Esophagus squamous epithelium (tissue), 4 donors: Measurements from ENCODE around the gene NT5DC4.

ENCODE experiments used
- POLR2A ChIP-seq, 4 donors: fragments of 450-650 bp; IDR thresholded peaks; one replicate each; pipeline ENCODE4 v1.6.1; 2017; ENCODE audit warnings: antibody characterized with exemption in 4 of 4, mild to moderate bottlenecking in 4 of 4, moderate library complexity in 3 of 4
- TF ChIP-seq, protein P1 (sequence below), 6 experiments: fragments of 450-650 bp in 4 of 6; fragments of 200-600 bp in 2 of 6; sonication (generic) in 2 of 6; IDR thresholded peaks; one replicate each; pipeline ENCODE4 v1.5.1; 2016 to 2019; ENCODE audit warnings: antibody characterized with exemption in 6 of 6, mild to moderate bottlenecking in 4 of 6, moderate library complexity in 4 of 6

DNA sequence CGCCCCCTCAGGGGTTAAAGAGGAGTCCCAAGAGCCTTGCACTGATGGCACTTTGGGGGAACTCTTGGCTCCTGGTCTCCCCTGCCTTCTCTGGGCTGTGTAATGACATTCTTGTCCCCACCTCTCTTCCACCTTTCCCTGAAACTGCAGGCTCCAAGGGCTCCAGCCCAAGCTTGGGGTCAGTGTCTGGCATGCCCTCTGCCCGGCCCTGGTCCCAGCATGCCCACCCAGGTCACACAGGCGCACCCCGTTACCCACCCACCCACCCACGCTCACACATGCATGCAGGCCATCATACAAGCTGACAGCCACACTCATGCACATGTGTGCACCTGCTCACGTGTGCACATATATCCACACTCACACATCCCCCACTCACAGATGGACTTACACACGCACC, 6.9 kb upstream of the NT5DC4 start:
- TF ChIP-seq, protein P1, sequence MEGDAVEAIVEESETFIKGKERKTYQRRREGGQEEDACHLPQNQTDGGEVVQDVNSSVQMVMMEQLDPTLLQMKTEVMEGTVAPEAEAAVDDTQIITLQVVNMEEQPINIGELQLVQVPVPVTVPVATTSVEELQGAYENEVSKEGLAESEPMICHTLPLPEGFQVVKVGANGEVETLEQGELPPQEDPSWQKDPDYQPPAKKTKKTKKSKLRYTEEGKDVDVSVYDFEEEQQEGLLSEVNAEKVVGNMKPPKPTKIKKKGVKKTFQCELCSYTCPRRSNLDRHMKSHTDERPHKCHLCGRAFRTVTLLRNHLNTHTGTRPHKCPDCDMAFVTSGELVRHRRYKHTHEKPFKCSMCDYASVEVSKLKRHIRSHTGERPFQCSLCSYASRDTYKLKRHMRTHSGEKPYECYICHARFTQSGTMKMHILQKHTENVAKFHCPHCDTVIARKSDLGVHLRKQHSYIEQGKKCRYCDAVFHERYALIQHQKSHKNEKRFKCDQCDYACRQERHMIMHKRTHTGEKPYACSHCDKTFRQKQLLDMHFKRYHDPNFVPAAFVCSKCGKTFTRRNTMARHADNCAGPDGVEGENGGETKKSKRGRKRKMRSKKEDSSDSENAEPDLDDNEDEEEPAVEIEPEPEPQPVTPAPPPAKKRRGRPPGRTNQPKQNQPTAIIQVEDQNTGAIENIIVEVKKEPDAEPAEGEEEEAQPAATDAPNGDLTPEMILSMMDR (IDR thresholded peaks at IDR 0.05), result no peak
- TF ChIP-seq POLR2A (IDR thresholded peaks at IDR 0.05), result no peak
